MM.1S (cell line): ENCODE measurements around the gene CCNJL.

Source experiments
- DNase-seq: peaks from one replicate; pipeline ENCODE4 v3.0.0-alpha.2; 2015
- H2AFZ ChIP-seq: fragments of 300-600 bp; sonication (generic); 2 replicates; pipeline ENCODE4 v1.6.0; 2016; ENCODE audit warnings: antibody characterized with exemption, low read length
- H3F3A ChIP-seq: fragments of 300-600 bp; sonication (generic); 2 replicates; pipeline ENCODE4 v1.6.1; 2016; ENCODE audit warnings: mild to moderate bottlenecking, antibody characterized with exemption, low read length, moderate library complexity, mixed read lengths; ENCODE audit not compliant: insufficient read depth
- H3K27ac ChIP-seq: fragments of 300-600 bp; sonication (generic); 2 replicates; pipeline ENCODE4 v1.5.1; 2016; ENCODE audit warnings: mild to moderate bottlenecking, low read length
- H3K27me3 ChIP-seq: fragments of 300-600 bp; sonication (generic); replicated peaks from 2 replicates; pipeline ENCODE4 v1.6.0; 2016; ENCODE audit warnings: low read length; ENCODE audit not compliant: insufficient read depth
- H3K36me3 ChIP-seq: fragments of 300-600 bp; sonication (generic); replicated peaks from 2 replicates; pipeline ENCODE4 v1.6.1; 2016; ENCODE audit warnings: mild to moderate bottlenecking, low read length, mixed read lengths; ENCODE audit not compliant: insufficient read depth
- H3K4me1 ChIP-seq: fragments of 300-600 bp; sonication (generic); 2 replicates; pipeline ENCODE4 v1.6.1; 2016; ENCODE audit warnings: low read length, mixed read lengths
- H3K4me2 ChIP-seq: fragments of 300-600 bp; sonication (generic); 2 replicates; pipeline ENCODE4 v1.6.0; 2016; ENCODE audit warnings: low read depth, low read length
- H3K4me3 ChIP-seq: fragments of 300-600 bp; sonication (generic); 2 replicates; pipeline ENCODE4 v1.5.1; 2016; ENCODE audit warnings: low read length, mixed read lengths
- H3K79me2 ChIP-seq: fragments of 300-600 bp; sonication (generic); 2 replicates; pipeline ENCODE4 v1.6.1; 2016; ENCODE audit warnings: mixed run types, low read length, mixed read lengths
- H3K9ac ChIP-seq: fragments of 300-600 bp; sonication (generic); 2 replicates; pipeline ENCODE4 v1.6.1; 2016; ENCODE audit warnings: low read length, mixed read lengths
- H3K9me2 ChIP-seq: fragments of 300-600 bp; sonication (generic); replicated peaks from 2 replicates; pipeline ENCODE4 v1.6.1; 2016; ENCODE audit warnings: mild to moderate bottlenecking, low read length, mixed read lengths; ENCODE audit not compliant: insufficient read depth
- H3K9me3 ChIP-seq: fragments of 300-600 bp; sonication (generic); replicated peaks from 2 replicates; pipeline ENCODE4 v1.6.1; 2016; ENCODE audit warnings: mild to moderate bottlenecking, low read length, mixed read lengths; ENCODE audit not compliant: insufficient read depth
- H4K20me1 ChIP-seq: fragments of 300-600 bp; sonication (generic); 2 replicates; pipeline ENCODE4 v1.6.1; 2016; ENCODE audit warnings: mild to moderate bottlenecking, low read length, moderate library complexity, mixed read lengths; ENCODE audit not compliant: insufficient read depth
- CTCF ChIP-seq: fragments of 300-600 bp; sonication (generic); IDR thresholded peaks from 2 replicates; pipeline ENCODE4 v1.5.1; 2016; ENCODE audit warnings: antibody characterized with exemption, low read length, mixed read lengths
- EZH2 ChIP-seq: fragments of 300-600 bp; sonication (generic); optimal IDR thresholded peaks from 2 replicates; pipeline ENCODE3; 2017; ENCODE audit warnings: low read depth, mild to moderate bottlenecking, antibody characterized with exemption, low read length, mixed read lengths
- EZH2phosphoT487 ChIP-seq: fragments of 300-600 bp; sonication (generic); IDR thresholded peaks from 2 replicates; pipeline ENCODE4 v1.6.1; 2018; ENCODE audit warnings: antibody characterized with exemption, low read length

Gene CCNJL

GRCh38 chr5:160327818-160328217 is 15.5 kb upstream of the CCNJL start:
- Histone ChIP-seq H3F3A (no peaks in the 10 kb centered on the region), H3K4me1 (no peaks in the 10 kb centered on the region), H3K27me3 (no peaks in the 10 kb centered on the region), H3K9me3 (no peaks in the 10 kb centered on the region), H3K9ac (no peak overlapping the region), H3K9me2 (no peaks in the 10 kb centered on the region), H2AFZ (no peak overlapping the region), H4K20me1 (no peaks in the 10 kb centered on the region), H3K79me2 (no peaks in the 10 kb centered on the region), H3K36me3 (no peaks in the 10 kb centered on the region), H3K27ac (no peak overlapping the region), H3K4me3 (no peak overlapping the region), H3K4me2 (no peak overlapping the region)
- DNase-seq: no peak
- TF ChIP-seq EZH2phosphoT487: no peak
- TF ChIP-seq EZH2: no peak
- no peak for TF ChIP-seq CTCF

GRCh38 chr5:160326981-160327380 is 14.6 kb upstream of the CCNJL start:
- no peak overlapping the region for H3K4me3 ChIP-seq
- H2AFZ ChIP-seq: no peak overlapping the region
- no peak for DNase-seq
- no peaks in the 10 kb centered on the region for H3K9me2 ChIP-seq
- no peak for TF ChIP-seq EZH2
- TF ChIP-seq EZH2phosphoT487: no peak
- TF ChIP-seq CTCF: no peak
- no peak overlapping the region for H3K27ac ChIP-seq
- no peaks in the 10 kb centered on the region for H3K79me2 ChIP-seq
- no peaks in the 10 kb centered on the region for H3K27me3 ChIP-seq
- H3K9me3 ChIP-seq: no peaks in the 10 kb centered on the region
- H3K9ac ChIP-seq: no peak overlapping the region
- H3K36me3 ChIP-seq: no peaks in the 10 kb centered on the region
- no peaks in the 10 kb centered on the region for H3K4me1 ChIP-seq
- no peak overlapping the region for H3K4me2 ChIP-seq
- no peaks in the 10 kb centered on the region for H3F3A ChIP-seq
- H4K20me1 ChIP-seq: no peaks in the 10 kb centered on the region

GRCh38 chr5:160325716-160326115 is 13.4 kb upstream of the CCNJL start:
- Histone ChIP-seq H3K9ac (no peak overlapping the region), H3K9me3 (no peaks in the 10 kb centered on the region), H3K27me3 (no peaks in the 10 kb centered on the region), H3K36me3 (no peaks in the 10 kb centered on the region), H3K9me2 (no peaks in the 10 kb centered on the region), H3K4me3 (no peak overlapping the region), H3K79me2 (no peaks in the 10 kb centered on the region), H3K4me1 (no peaks in the 10 kb centered on the region), H4K20me1 (no peaks in the 10 kb centered on the region), H3K27ac (no peak overlapping the region), H3F3A (no peaks in the 10 kb centered on the region), H3K4me2 (no peak overlapping the region), H2AFZ (no peak overlapping the region)
- DNase-seq: no peak
- no peak for TF ChIP-seq CTCF

GRCh38 chr5:160324886-160325285 is 12.5 kb upstream of the CCNJL start:
- no peaks in the 10 kb centered on the region for H3F3A ChIP-seq
- no peaks in the 10 kb centered on the region for H3K9me3 ChIP-seq
- no peaks in the 10 kb centered on the region for H3K36me3 ChIP-seq
- H4K20me1 ChIP-seq: no peaks in the 10 kb centered on the region
- H3K79me2 ChIP-seq: no peaks in the 10 kb centered on the region
- H3K27me3 ChIP-seq: no peaks in the 10 kb centered on the region
- no peak overlapping the region for H3K9ac ChIP-seq
- no peak for DNase-seq
- no peaks in the 10 kb centered on the region for H3K4me1 ChIP-seq
- no peak overlapping the region for H3K4me3 ChIP-seq
- H3K9me2 ChIP-seq: no peaks in the 10 kb centered on the region
- H3K27ac ChIP-seq: no peak overlapping the region
- no peak for TF ChIP-seq EZH2
- TF ChIP-seq CTCF: no peak
- TF ChIP-seq EZH2phosphoT487: no peak
- H3K4me2 ChIP-seq: no peak overlapping the region
- H2AFZ ChIP-seq: no peak overlapping the region
